H9 (cell line): Measurements from ENCODE around the gene SCIN. TPM values are rescaled to one million over a fixed set of nuclear protein-coding genes. Genes with fewer than 3 reads are reported as not detected.
"Not testable (repeated sequence)": the region's sequence is repeated elsewhere in the genome, so short reads cannot be mapped to it uniquely, and the experiment has no call there.

Source experiments
- DNase-seq: peaks from one replicate; pipeline ENCODE4 v3.0.0-alpha.2; 2017
- H2AFZ ChIP-seq: one replicate; pipeline ENCODE4 v1.6.1; 2013; ENCODE audit warnings: mild to moderate bottlenecking, low read length, control low read depth, moderate library complexity
- H2AK5ac ChIP-seq: 2 replicates; pipeline ENCODE4 v1.6.1; 2013; ENCODE audit warnings: low read length, control low read depth, mixed read lengths; ENCODE audit not compliant: insufficient read length
- H2BK120ac ChIP-seq: one replicate; pipeline ENCODE4 v1.6.1; 2013; ENCODE audit warnings: low read depth, mild to moderate bottlenecking, low read length, control low read depth, inconsistent platforms; ENCODE audit not compliant: poor library complexity, severe bottlenecking
- H2BK12ac ChIP-seq: 2 replicates; pipeline ENCODE4 v1.6.1; 2013; ENCODE audit warnings: low read length, control low read depth, mixed read lengths, low read depth; ENCODE audit not compliant: insufficient read length
- H2BK15ac ChIP-seq: 2 replicates; pipeline ENCODE4 v1.6.1; 2013; ENCODE audit warnings: low read depth, low read length, control low read depth
- H2BK20ac ChIP-seq: one replicate; pipeline ENCODE4 v1.6.1; 2013; ENCODE audit warnings: low read depth, mild to moderate bottlenecking, low read length, control low read depth, inconsistent platforms; ENCODE audit not compliant: poor library complexity, severe bottlenecking
- H2BK5ac ChIP-seq: 2 replicates; pipeline ENCODE4 v1.6.1; 2013; ENCODE audit warnings: low read length, control low read depth, mixed read lengths; ENCODE audit not compliant: insufficient read length
- H3K14ac ChIP-seq: 2 replicates; pipeline ENCODE4 v1.6.1; 2013; ENCODE audit warnings: low read length, control low read depth; ENCODE audit not compliant: insufficient read depth
- H3K18ac ChIP-seq: 2 replicates; pipeline ENCODE4 v1.6.1; 2013; ENCODE audit warnings: low read depth, mild to moderate bottlenecking, mixed read lengths, low read length, control low read depth; ENCODE audit not compliant: insufficient read length
- H3K23ac ChIP-seq: 2 replicates; pipeline ENCODE4 v1.6.1; 2013; ENCODE audit warnings: low read length, control low read depth, mixed read lengths, low read depth; ENCODE audit not compliant: insufficient read length
- H3K23me2 ChIP-seq: 2 replicates; pipeline ENCODE4 v1.6.1; 2013; ENCODE audit warnings: low read depth, mild to moderate bottlenecking, mixed read lengths, low read length, control low read depth; ENCODE audit not compliant: insufficient read length, poor library complexity, severe bottlenecking
- H3K27ac ChIP-seq: 2 replicates; pipeline ENCODE4 v1.5.1; 2013; ENCODE audit warnings: low read length, control low read depth, mixed read lengths, low read depth; ENCODE audit not compliant: insufficient read length
- H3K27me3 ChIP-seq: 2 replicates; pipeline ENCODE4 v1.6.1; 2013; ENCODE audit warnings: low read length, control low read depth, inconsistent platforms; ENCODE audit not compliant: insufficient read depth
- H3K4ac ChIP-seq: 2 replicates; pipeline ENCODE4 v1.6.1; 2013; ENCODE audit warnings: low read depth, mild to moderate bottlenecking, control low read depth, inconsistent platforms, low read length, moderate library complexity
- H3K4me1 ChIP-seq: 2 replicates; pipeline ENCODE4 v1.6.1; 2013; ENCODE audit warnings: low read length, control low read depth, inconsistent platforms; ENCODE audit not compliant: insufficient read depth
- H3K4me2 ChIP-seq: 2 replicates; pipeline ENCODE4 v1.6.1; 2013; ENCODE audit warnings: low read length, control low read depth, mixed read lengths; ENCODE audit not compliant: insufficient read length, insufficient read depth
- H3K56ac ChIP-seq: 2 replicates; pipeline ENCODE4 v1.6.1; 2013; ENCODE audit warnings: low read depth, mild to moderate bottlenecking, mixed read lengths, low read length, control low read depth; ENCODE audit not compliant: insufficient read length
- H3K79me1 ChIP-seq: 2 replicates; pipeline ENCODE4 v1.6.1; 2013; ENCODE audit warnings: low read depth, mild to moderate bottlenecking, moderate library complexity, low read length, control low read depth, inconsistent platforms; ENCODE audit not compliant: insufficient read depth, poor library complexity, severe bottlenecking
- H3K79me2 ChIP-seq: 2 replicates; pipeline ENCODE4 v1.6.1; 2013; ENCODE audit warnings: low read length, control low read depth, inconsistent platforms; ENCODE audit not compliant: insufficient read depth
- H3K9ac ChIP-seq: 2 replicates; pipeline ENCODE4 v1.6.1; 2013; ENCODE audit warnings: low read length, control low read depth, mixed read lengths; ENCODE audit not compliant: insufficient read length; ENCODE audit errors: extremely low read depth
- H3K9me3 ChIP-seq: one replicate; pipeline ENCODE4 v1.6.1; 2013; ENCODE audit warnings: low read depth, low read length, inconsistent platforms; ENCODE audit not compliant: control insufficient read depth
- H3T11ph ChIP-seq: one replicate; pipeline ENCODE4 v1.6.1; 2013; ENCODE audit warnings: mild to moderate bottlenecking, low read length, control low read depth, inconsistent platforms
- H4K20me1 ChIP-seq: one replicate; pipeline ENCODE4 v1.6.1; 2013; ENCODE audit not compliant: control insufficient read depth, insufficient read length, insufficient read depth
- H4K5ac ChIP-seq: 2 replicates; pipeline ENCODE4 v1.6.1; 2013; ENCODE audit warnings: low read depth, mild to moderate bottlenecking, mixed read lengths, low read length, control low read depth; ENCODE audit not compliant: insufficient read length
- H4K8ac ChIP-seq: replicated peaks from 2 replicates; pipeline ENCODE4 v1.6.1; 2013; ENCODE audit warnings: low read length, control low read depth, mixed read lengths, low read depth; ENCODE audit not compliant: insufficient read length
- H4K91ac ChIP-seq: 2 replicates; pipeline ENCODE4 v1.6.1; 2013; ENCODE audit warnings: low read depth, mild to moderate bottlenecking, moderate library complexity, mixed read lengths, low read length, control low read depth; ENCODE audit not compliant: insufficient read length
- H3K27ac Mint-ChIP-seq, 3 experiments: 2 replicates in 2 of 3; 3 replicates in 1 of 3; pipeline ENCODE4 v1.8.0; 2020 to 2021; ENCODE audit warnings: mixed read lengths in 3 of 3, mild to moderate bottlenecking in 1 of 3, moderate library complexity in 1 of 3
- H3K27me3 Mint-ChIP-seq: 2 replicates; pipeline ENCODE4 v1.8.0; 2021; ENCODE audit warnings: low read depth, mild to moderate bottlenecking, moderate library complexity, mixed read lengths
- H3K36me3 Mint-ChIP-seq, 3 experiments: 2 replicates in 2 of 3; 3 replicates in 1 of 3; pipeline ENCODE4 v1.8.0; 2020 to 2021; ENCODE audit warnings: low read depth in 3 of 3, mixed read lengths in 3 of 3; ENCODE audit not compliant: insufficient read depth in 1 of 3
- H3K4me1 Mint-ChIP-seq, 2 experiments: 2 replicates each; pipeline ENCODE4 v1.8.0; 2020; ENCODE audit warnings: mixed read lengths in 2 of 2
- H3K4me3 Mint-ChIP-seq, 2 experiments: 2 replicates in 1 of 2; 3 replicates in 1 of 2; pipeline ENCODE4 v1.8.0; 2020 to 2021; ENCODE audit warnings: mild to moderate bottlenecking in 2 of 2, mixed read lengths in 2 of 2, moderate library complexity in 1 of 2
- H3K9me3 Mint-ChIP-seq, 2 experiments: 2 replicates in 1 of 2; 3 replicates in 1 of 2; pipeline ENCODE4 v1.8.0; 2020; ENCODE audit warnings: mild to moderate bottlenecking in 2 of 2, mixed read lengths in 2 of 2, moderate library complexity in 1 of 2
- WGBS: extraction: QIAGEN DNeasy Blood & Tissue Kit; methylation state at CpG from one replicate; pipeline ENCODE4 v1.1.7; 2013; ENCODE audit warnings: missing lambda C conversion rate, low lambda C conversion rate, mixed read lengths; ENCODE audit not compliant: insufficient read length; ENCODE audit errors: extremely low coverage; 5-methylcytosine and 5-hydroxymethylcytosine counted together
- total RNA-seq: library from RNA; stranded (reverse); gene quantifications from 2 replicates; pipeline ENCODE4 v1.2.1, GENCODE V29; 2021
- TF ChIP-seq, protein P1 (sequence below): fragments of 200-600 bp; sonication (generic); conservative IDR thresholded peaks from 3 replicates; pipeline ENCODE4 v1.8.0; 2021; ENCODE audit warnings: antibody characterized with exemption, mild to moderate bottlenecking

Gene SCIN
- total RNA-seq, 1 experiment from 2014 or later = 0.44 TPM

DNA sequence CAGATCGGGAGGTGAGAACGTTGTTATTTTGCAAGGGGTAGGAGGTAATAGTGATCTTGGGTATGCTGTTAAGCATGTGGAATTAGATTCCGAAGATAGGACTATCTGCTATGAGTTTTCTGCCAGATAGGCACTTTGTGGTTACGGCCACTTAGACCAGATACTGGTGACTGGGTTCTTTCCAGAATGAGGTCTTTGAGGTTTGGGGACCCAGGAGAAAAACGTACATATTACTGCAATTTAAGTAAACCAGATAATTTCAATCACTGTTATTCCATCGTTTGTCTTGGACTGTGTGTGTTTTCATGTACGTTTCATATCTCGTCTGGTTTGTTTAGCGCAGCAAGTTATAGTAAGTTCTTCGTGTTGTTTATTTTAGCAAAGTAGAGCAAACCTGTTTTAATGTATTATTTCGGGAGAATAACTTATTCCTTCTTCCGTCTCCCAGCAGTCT lies 117.2 kb downstream of the SCIN start:
- Mint-ChIP-seq H3K36me3 (peaks cover 0 to 9% (median 4%) of the 10 kb centered on the region in 3 experiments; a peak in 5 of 7 replicates), H3K27me3 (no peaks in the 10 kb centered on the region), H3K9me3 (no peaks in the 10 kb centered on the region), H3K4me1 (peaks cover 34 to 43% of the 10 kb centered on the region in 2 experiments), H3K4me3 (peak overlapping the region; percentile 83 to 97), H3K27ac (peak overlapping the region; percentile 45 to 92 (median 85); a peak in 6 of 7 replicates)
- Histone ChIP-seq H3K79me2 (peaks cover 15% of the 10 kb centered on the region; the same call in 1 of the 2 replicates), H4K5ac (no peak overlapping the region), H3K27ac (no peak overlapping the region), H3K79me1 (no peaks in the 10 kb centered on the region), H3K18ac (no peak overlapping the region), H2BK5ac (no peak overlapping the region), H2BK15ac (no peak overlapping the region), H2BK120ac (no peak overlapping the region), H2AFZ (no peak overlapping the region), H3K56ac (no peak overlapping the region), H4K8ac (no peak overlapping the region), H2BK20ac (no peak overlapping the region), H3K4me2 (peak overlapping the region; percentile 96), H3K23me2 (peaks cover 6% of the 10 kb centered on the region), H3K9ac (peak overlapping the region; percentile 83), H3K4me1 (no peaks in the 10 kb centered on the region; the same call in 1 of the 2 replicates), H3K23ac (no peak overlapping the region), H3K14ac (no peak overlapping the region), H3T11ph (no peak overlapping the region), H3K9me3 (no peaks in the 10 kb centered on the region), H3K27me3 (no peaks in the 10 kb centered on the region), H3K4ac (no peak overlapping the region), H2BK12ac (no peak overlapping the region), H2AK5ac (no peak overlapping the region), H4K20me1 (no peaks in the 10 kb centered on the region), H4K91ac (no peak overlapping the region)
- DNase-seq = no peak
- TF ChIP-seq, protein P1, sequence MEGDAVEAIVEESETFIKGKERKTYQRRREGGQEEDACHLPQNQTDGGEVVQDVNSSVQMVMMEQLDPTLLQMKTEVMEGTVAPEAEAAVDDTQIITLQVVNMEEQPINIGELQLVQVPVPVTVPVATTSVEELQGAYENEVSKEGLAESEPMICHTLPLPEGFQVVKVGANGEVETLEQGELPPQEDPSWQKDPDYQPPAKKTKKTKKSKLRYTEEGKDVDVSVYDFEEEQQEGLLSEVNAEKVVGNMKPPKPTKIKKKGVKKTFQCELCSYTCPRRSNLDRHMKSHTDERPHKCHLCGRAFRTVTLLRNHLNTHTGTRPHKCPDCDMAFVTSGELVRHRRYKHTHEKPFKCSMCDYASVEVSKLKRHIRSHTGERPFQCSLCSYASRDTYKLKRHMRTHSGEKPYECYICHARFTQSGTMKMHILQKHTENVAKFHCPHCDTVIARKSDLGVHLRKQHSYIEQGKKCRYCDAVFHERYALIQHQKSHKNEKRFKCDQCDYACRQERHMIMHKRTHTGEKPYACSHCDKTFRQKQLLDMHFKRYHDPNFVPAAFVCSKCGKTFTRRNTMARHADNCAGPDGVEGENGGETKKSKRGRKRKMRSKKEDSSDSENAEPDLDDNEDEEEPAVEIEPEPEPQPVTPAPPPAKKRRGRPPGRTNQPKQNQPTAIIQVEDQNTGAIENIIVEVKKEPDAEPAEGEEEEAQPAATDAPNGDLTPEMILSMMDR = no peak
- WGBS = no CpG with 5 or more reads among the region's 12 CpGs

DNA sequence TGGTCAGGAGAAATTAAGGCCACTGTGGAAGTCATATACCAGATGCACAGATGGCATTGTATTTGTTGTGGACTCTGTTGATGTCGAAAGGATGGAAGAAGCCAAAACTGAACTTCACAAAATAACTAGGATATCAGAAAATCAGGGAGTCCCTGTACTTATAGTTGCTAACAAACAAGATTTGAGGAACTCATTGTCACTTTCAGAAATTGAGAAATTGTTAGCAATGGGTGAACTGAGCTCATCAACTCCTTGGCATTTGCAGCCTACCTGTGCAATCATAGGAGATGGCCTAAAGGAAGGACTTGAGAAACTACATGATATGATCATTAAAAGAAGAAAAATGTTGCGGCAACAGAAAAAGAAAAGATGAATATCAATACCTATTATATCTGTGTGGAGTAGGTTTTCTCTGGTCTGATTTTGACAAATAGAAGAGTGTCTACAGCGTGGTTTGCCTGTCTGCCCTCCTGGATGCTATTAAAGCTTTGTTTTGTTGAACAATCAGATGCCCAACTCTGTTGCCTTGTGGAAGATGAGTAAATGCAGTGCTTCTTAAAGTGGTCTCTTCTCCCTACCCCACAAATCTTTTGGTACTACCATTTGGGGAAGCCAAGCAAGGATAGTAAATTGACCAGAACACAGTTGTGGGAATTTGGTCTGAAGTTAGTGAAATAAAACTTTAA lies 118.1 kb downstream of the SCIN start:
- H2BK120ac ChIP-seq, H4K5ac ChIP-seq, H2AFZ ChIP-seq, H3T11ph ChIP-seq, H3K23ac ChIP-seq, H3K14ac ChIP-seq, H3K4me1 ChIP-seq, H3K27ac Mint-ChIP-seq, H3K27me3 Mint-ChIP-seq, H3K9me3 ChIP-seq, H3K18ac ChIP-seq, H2BK12ac ChIP-seq, H2BK5ac ChIP-seq, H2AK5ac ChIP-seq, H3K4ac ChIP-seq, H3K27me3 ChIP-seq, H2BK15ac ChIP-seq, H3K36me3 Mint-ChIP-seq, H3K56ac ChIP-seq, H3K79me1 ChIP-seq, H2BK20ac ChIP-seq, H4K91ac ChIP-seq, H3K23me2 ChIP-seq, H4K8ac ChIP-seq, H4K20me1 ChIP-seq, H3K9me3 Mint-ChIP-seq, DNase-seq, H3K27ac ChIP-seq: not testable (repeated sequence)
- peaks cover 34 to 43% of the 10 kb centered on the region in 2 experiments for H3K4me1 Mint-ChIP-seq
- no CpG with 5 or more reads among the region's 3 CpGs for WGBS
- H3K4me3 Mint-ChIP-seq = peak overlapping the region; percentile 83 to 97
- peaks cover 15% of the 10 kb centered on the region; the same call in 1 of the 2 replicates for H3K79me2 ChIP-seq
- peak overlapping the region; percentile 96 for H3K4me2 ChIP-seq
- peak overlapping the region; percentile 47 for H3K9ac ChIP-seq
